Left lung (tissue), 10 donors: ENCODE results near the gene PPP1R10. TPM values are rescaled to one million over a fixed set of nuclear protein-coding genes. Genes with fewer than 3 reads are reported as not detected.
"Not testable (repeated sequence)": the region's sequence is repeated elsewhere in the genome, so short reads cannot be mapped to it uniquely, and the experiment has no call there.

Experiments
- ATAC-seq: fragments of 200-7000 bp; cut with Tn5 transposase; one replicate; pipeline ENCODE4 v1.9.1; 2020; ENCODE audit warnings: moderate library complexity
- DNase-seq, 4 donors: peaks; one replicate each; pipeline ENCODE4 v3.0.0-alpha.2; 2013 to 2020
- H3K27ac ChIP-seq, 2 donors: fragments of 200-600 bp; sonication (generic) in 1 of 2; one replicate each; pipeline versions ENCODE4 v1.5.0 to v1.8.0; 2020 to 2021
- H3K27me3 ChIP-seq, 2 donors: fragments of 200-600 bp; sonication (generic) in 1 of 2; one replicate each; pipeline versions ENCODE4 v1.5.0 to v1.8.0; 2020 to 2021
- H3K36me3 ChIP-seq, 2 donors: fragments of 200-600 bp; sonication (generic) in 1 of 2; one replicate each; pipeline versions ENCODE4 v1.5.0 to v1.8.0; 2020 to 2021
- H3K4me1 ChIP-seq, 2 donors: fragments of 200-600 bp; one replicate each; pipeline ENCODE4 v1.8.0; 2021
- H3K4me3 ChIP-seq, 2 donors: fragments of 200-600 bp; sonication (generic) in 1 of 2; one replicate each; pipeline versions ENCODE4 v1.5.0 to v1.8.0; 2020 to 2021; ENCODE audit warnings: mild to moderate bottlenecking in 1 of 2
- H3K9me3 ChIP-seq, 2 donors: fragments of 200-600 bp; sonication (generic) in 1 of 2; one replicate each; pipeline versions ENCODE4 v1.5.0 to v1.8.0; 2020 to 2021
- intact Hi-C, 2 donors: fragments of 100-400 bp; cut with DNase I; formaldehyde crosslinking; loops; one replicate each; pipeline versions ENCODE4 v1.11.2 to v1.14.2; 2022
- polyA plus RNA-seq, 6 donors: library from polyadenylated mRNA; unstranded; fragments of 120-200 nt; gene quantifications; one replicate each; pipeline ENCODE4 v1.2.1, GENCODE V29; 2013; ENCODE audit not compliant: insufficient read length in 6 of 6
- total RNA-seq, 2 donors: library from RNA; stranded (reverse); fragmentation: NEBNext Ultra II Directional; extraction: Animal tissue kit (Norgen Biotek cat#: 25700); gene quantifications; one replicate each; pipeline ENCODE4 v1.2.1, GENCODE V29; 2021
- TF ChIP-seq, protein P1 (sequence below), 2 donors: fragments of 200-600 bp; sonication (generic) in 1 of 2; IDR thresholded peaks; one replicate each; pipeline versions ENCODE4 v1.5.0 to v1.8.0; 2021; ENCODE audit warnings: antibody characterized with exemption in 2 of 2
- donor health status: DM: no; HTN: yes; CAD: no.
- donor health status: DM: no; HTN: no; CAD: no.

The PPP1R10 gene
- total and polyA plus RNA-seq, 8 donors = 44.9 to 71.1 (median 49.6) TPM

DNA sequence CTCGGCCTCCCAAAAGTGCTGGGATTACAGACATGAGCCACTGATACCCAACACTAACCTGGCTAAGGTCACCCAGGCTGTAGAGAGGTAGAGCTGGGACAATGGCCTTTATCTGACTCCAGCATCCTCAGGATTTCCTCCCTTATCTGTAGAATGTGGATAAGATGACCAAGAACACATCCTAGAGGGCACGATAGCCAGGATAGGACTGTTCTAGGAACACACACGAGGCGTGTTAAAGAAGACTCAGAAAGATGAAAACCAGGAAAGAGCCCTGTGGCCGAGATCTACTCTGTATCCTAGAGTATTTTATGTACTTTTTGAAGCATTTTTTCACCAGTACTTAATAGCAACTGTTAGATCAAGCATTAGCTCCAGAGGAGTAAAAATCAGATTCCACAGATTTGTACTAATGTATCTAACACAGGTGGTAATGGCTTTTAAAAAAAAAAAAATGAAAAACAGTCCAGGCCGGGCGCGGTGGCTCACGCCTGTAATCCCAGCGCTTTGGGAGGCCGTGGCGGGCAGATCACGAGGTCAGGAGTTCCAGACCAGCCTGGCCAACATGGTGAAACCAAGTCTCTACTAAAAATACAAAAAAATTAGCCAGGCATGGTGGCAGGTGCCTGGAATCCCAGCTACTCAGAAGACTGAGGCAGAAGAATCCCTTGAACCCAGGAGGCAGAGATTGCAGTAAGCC, 17.3 kb downstream of the PPP1R10 start:
- intact Hi-C loops = no loop called here
- TF ChIP-seq, protein P1, sequence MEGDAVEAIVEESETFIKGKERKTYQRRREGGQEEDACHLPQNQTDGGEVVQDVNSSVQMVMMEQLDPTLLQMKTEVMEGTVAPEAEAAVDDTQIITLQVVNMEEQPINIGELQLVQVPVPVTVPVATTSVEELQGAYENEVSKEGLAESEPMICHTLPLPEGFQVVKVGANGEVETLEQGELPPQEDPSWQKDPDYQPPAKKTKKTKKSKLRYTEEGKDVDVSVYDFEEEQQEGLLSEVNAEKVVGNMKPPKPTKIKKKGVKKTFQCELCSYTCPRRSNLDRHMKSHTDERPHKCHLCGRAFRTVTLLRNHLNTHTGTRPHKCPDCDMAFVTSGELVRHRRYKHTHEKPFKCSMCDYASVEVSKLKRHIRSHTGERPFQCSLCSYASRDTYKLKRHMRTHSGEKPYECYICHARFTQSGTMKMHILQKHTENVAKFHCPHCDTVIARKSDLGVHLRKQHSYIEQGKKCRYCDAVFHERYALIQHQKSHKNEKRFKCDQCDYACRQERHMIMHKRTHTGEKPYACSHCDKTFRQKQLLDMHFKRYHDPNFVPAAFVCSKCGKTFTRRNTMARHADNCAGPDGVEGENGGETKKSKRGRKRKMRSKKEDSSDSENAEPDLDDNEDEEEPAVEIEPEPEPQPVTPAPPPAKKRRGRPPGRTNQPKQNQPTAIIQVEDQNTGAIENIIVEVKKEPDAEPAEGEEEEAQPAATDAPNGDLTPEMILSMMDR (IDR thresholded peaks at IDR 0.05) = no peak
- no peak for DNase-seq
- H3K36me3 ChIP-seq = peaks cover 11 to 73% of the 10 kb centered on the region in 2 donors
- H3K4me1 ChIP-seq = no peaks in the 10 kb centered on the region
- no peak overlapping the region for H3K4me3 ChIP-seq
- H3K27me3 ChIP-seq = no peaks in the 10 kb centered on the region
- no peak overlapping the region for H3K27ac ChIP-seq
- no peak for ATAC-seq
- H3K9me3 ChIP-seq = no peaks in the 10 kb centered on the region

DNA sequence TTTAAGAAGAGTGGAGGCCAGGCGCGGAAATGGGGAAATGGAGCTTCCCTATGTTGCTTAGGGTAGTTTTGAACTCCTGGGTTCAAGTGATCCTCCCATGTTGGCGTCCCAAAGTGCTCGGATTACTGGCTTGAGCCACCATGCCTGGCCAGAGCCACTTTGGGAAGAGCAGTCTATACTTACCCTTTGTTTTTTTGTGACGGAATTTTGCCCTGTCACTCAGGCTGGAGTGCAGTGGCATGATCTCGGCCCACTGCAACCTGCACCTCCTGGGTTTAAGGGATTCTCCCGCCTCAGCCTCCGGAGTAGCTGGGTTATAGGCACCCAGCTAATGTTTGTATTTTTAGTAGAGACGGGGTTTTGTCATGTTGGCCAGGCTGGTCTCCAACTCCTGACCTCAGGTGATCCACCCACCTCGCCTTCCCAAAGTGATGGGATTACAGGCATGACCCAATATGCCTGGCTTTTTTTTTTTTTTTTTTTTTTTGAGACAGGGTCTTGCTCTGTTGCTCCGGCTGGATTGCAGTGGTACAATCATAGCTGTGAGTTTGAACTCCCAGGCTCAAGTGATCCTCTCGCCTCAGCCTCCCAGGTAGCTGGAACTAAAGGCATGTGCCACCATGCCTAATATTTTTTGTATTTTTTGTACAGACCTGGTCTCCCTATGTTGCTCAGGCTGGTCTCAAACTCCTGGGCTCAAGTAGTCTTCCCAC, 18.0 kb downstream of the PPP1R10 start:
- Histone ChIP-seq H3K27ac (no peak overlapping the region), H3K4me1 (no peaks in the 10 kb centered on the region), H3K36me3 (peaks cover 4 to 73% of the 10 kb centered on the region in 2 donors), H3K4me3 (no peak overlapping the region), H3K27me3 (no peaks in the 10 kb centered on the region), H3K9me3 (no peaks in the 10 kb centered on the region)
- TF ChIP-seq, protein P1 (IDR thresholded peaks at IDR 0.05) = no peak
- intact Hi-C loops = no loop called here
- ATAC-seq (no peak), DNase-seq (no peak)

DNA sequence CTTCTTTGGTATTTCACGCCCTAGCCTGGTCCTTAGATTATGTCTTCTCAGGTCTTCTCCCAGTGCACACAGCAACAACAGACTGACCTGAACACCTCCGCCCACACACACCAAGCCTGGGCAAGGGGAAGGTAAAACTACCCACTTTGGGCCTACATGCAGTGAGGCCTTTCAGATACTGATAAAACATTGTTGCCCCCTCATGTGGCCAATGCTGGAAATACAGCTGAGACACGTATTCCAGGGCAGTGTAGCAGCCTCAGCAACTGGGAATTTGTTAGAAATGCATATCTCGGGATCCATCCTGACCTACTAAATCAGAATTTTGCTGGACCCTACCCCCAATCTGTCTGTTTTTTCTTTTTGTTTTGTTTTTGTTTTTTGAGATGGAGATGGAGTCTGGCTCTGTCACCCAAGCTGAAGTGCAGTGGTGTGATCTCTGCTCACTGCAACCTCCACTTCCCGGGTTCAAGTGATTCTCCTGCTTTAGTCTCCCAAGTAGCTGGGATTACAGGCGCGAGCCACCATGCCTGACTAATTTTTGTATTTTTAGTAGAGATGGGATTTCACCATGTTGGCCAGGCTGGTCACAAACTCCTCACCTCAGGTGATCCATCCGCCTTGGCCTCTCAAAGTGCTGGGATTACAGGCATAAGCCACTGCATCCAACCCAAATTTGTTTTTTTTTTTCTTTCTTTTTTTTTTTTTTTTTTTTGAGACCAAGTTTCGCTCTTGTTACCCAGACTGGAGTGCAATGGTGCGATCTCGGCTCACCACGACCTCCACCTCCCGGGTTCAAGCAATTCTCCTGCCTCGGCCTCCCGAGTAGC, 19.5 kb downstream of the PPP1R10 start:
- H3K27ac ChIP-seq, H3K27me3 ChIP-seq, H3K4me1 ChIP-seq, H3K9me3 ChIP-seq, intact Hi-C loops, H3K4me3 ChIP-seq: not testable (repeated sequence)
- TF ChIP-seq, protein P1 (IDR thresholded peaks at IDR 0.05) = peak; percentile 78 to 83
- H3K36me3 ChIP-seq = peaks cover 0 to 71% of the 10 kb centered on the region in 2 donors
- DNase-seq (peak in 3 of 4 donors; percentile 44 to 71 (median 62)), ATAC-seq (peak; percentile 90)

DNA sequence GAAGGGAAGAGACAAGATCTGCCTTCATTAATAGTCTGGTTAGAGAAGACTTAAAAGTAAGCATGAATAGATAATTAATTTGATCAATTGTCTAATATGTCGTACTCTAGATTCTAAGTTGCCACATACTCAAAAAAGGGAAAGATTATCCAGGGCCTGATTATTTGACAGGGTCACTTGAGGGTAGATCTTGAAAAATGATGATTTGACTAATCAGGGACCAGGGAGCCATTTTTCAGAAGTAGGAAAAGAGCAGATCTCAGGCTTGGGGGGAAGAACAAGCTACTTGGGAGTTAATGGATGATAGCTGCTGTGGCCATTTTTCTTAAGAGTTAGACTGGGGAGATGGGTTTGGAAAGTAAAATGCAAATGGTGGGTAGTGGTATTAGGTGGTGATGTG, 24.8 kb downstream of the PPP1R10 start:
- Histone ChIP-seq H3K27me3 (no peaks in the 10 kb centered on the region), H3K4me3 (no peak overlapping the region), H3K36me3 (peaks cover 0 to 91% of the 10 kb centered on the region in 2 donors), H3K27ac (no peak overlapping the region), H3K4me1 (peaks cover 12 to 13% of the 10 kb centered on the region in 2 donors), H3K9me3 (no peaks in the 10 kb centered on the region)
- TF ChIP-seq, protein P1 (IDR thresholded peaks at IDR 0.05) = no peak
- intact Hi-C loops = no loop called here
- ATAC-seq (no peak), DNase-seq (no peak)
